GM12878 (cell line): Measurements from ENCODE around the gene HS3ST2. TPM values are rescaled to one million over a fixed set of nuclear protein-coding genes. Genes with fewer than 3 reads are reported as not detected.

Experiments used
- CBX5 ChIP-seq: sonication (generic); IDR thresholded peaks from 2 replicates; pipeline ENCODE4 v1.6.1; 2016; ENCODE audit warnings: low read depth, moderate library complexity, mild to moderate bottlenecking, inconsistent platforms
- CTCF ChIP-seq, 3 experiments: IDR thresholded peaks in 2 of 3; conservative IDR thresholded peaks in 1 of 3; 2 replicates each; pipeline ENCODE4 v1.5.1; 2011; ENCODE audit warnings: low read depth in 3 of 3, low read length in 3 of 3, mild to moderate bottlenecking in 3 of 3, control low read depth in 2 of 3, moderate library complexity in 2 of 3, inconsistent platforms in 1 of 3, mixed read lengths in 1 of 3; ENCODE audit not compliant: control insufficient read depth in 2 of 3, insufficient read depth in 1 of 3; ENCODE audit errors: extremely low read depth in 1 of 3
- EED ChIP-seq: sonication (generic); IDR thresholded peaks from 2 replicates; pipeline ENCODE4 v1.6.1; 2016; ENCODE audit warnings: antibody characterized with exemption, low read depth
- ELK1 ChIP-seq: IDR thresholded peaks from 2 replicates; pipeline ENCODE4 v1.6.1; 2012; ENCODE audit warnings: low read depth, low read length, improper control_type of control experiment
- MEF2B ChIP-seq: fragments of 450-650 bp; IDR thresholded peaks from 2 replicates; pipeline ENCODE4 v1.6.1; 2018; ENCODE audit warnings: mild to moderate bottlenecking, moderate library complexity; ENCODE audit not compliant: partially characterized antibody, poor library complexity, severe bottlenecking
- MTA3 ChIP-seq: IDR thresholded peaks from 2 replicates; pipeline ENCODE4 v1.6.1; 2012; ENCODE audit warnings: low read length, inconsistent platforms, borderline replicate concordance
- NFIC ChIP-seq: IDR thresholded peaks from 2 replicates; pipeline ENCODE4 v1.6.1; 2012; ENCODE audit warnings: low read depth, mild to moderate bottlenecking, inconsistent platforms, low read length, moderate library complexity
- PBX3 ChIP-seq: IDR thresholded peaks from 2 replicates; pipeline ENCODE4 v1.6.1; 2011; ENCODE audit warnings: mild to moderate bottlenecking, low read depth, low read length, moderate library complexity; ENCODE audit not compliant: insufficient replicate concordance
- PKNOX1 ChIP-seq: fragments of 450-650 bp; IDR thresholded peaks from 2 replicates; pipeline ENCODE4 v1.6.1; 2016; ENCODE audit warnings: mild to moderate bottlenecking
- RAD21 ChIP-seq: IDR thresholded peaks from 2 replicates; pipeline ENCODE4 v1.6.1; 2011; ENCODE audit warnings: mild to moderate bottlenecking, low read depth, low read length, moderate library complexity; ENCODE audit not compliant: insufficient read depth
- RB1 ChIP-seq: fragments of 450-650 bp; formaldehyde crosslinking; IDR thresholded peaks from 2 replicates; pipeline ENCODE4 v1.6.1; 2017; ENCODE audit warnings: mild to moderate bottlenecking, borderline replicate concordance
- RBBP5 ChIP-seq: fragments of 200-600 bp; sonication (generic); conservative IDR thresholded peaks from 2 replicates; pipeline ENCODE4 v1.6.1; 2016
- RELA ChIP-seq: fragments of 450-650 bp; IDR thresholded peaks from 2 replicates; pipeline ENCODE4 v1.8.0; 2014; ENCODE audit warnings: borderline replicate concordance; ENCODE audit not compliant: partially characterized antibody
- RFX5 ChIP-seq: IDR thresholded peaks from 2 replicates; pipeline ENCODE4 v1.6.1; 2011; ENCODE audit warnings: low read depth, low read length, improper control_type of control experiment
- SMAD1 ChIP-seq: fragments of 450-650 bp; IDR thresholded peaks from 2 replicates; pipeline ENCODE4 v1.6.1; 2018; ENCODE audit warnings: mild to moderate bottlenecking, low read depth; ENCODE audit not compliant: partially characterized antibody
- SMC3 ChIP-seq: IDR thresholded peaks from 2 replicates; pipeline ENCODE4 v1.6.1; 2011; ENCODE audit warnings: low read length, improper control_type of control experiment, borderline replicate concordance
- STAT1 ChIP-seq: fragments of 450-650 bp; conservative IDR thresholded peaks from 2 replicates; pipeline ENCODE4 v1.6.1; 2014; ENCODE audit warnings: antibody characterized with exemption, mild to moderate bottlenecking
- SUZ12 ChIP-seq: fragments of 200-600 bp; sonication (generic); IDR thresholded peaks from one replicate; pipeline ENCODE4 v1.6.1; 2018; ENCODE audit warnings: antibody characterized with exemption, mild to moderate bottlenecking; ENCODE audit not compliant: unreplicated experiment
- ZNF274 ChIP-seq: IDR thresholded peaks from one replicate; pipeline ENCODE4 v1.8.0; 2011; ENCODE audit not compliant: insufficient read length, insufficient read depth
- polyA plus RNA-seq, 11 experiments: library from polyadenylated mRNA; depleted of rRNA in 4 of 11; unstranded in 6 of 11; stranded (reverse) in 5 of 11; fragments of >200 nt; fragmentation: Nextera tagmentation in 4 of 11; fragmentation: Illumina TruSeq in 1 of 11; extraction: Ambion mirVana in 4 of 11; extraction: Trizol in 1 of 11; gene quantifications; 1 replicate in 1 of 11; 2 replicates in 10 of 11; pipeline versions ENCODE4 v1.2.1 to v1.2.3, GENCODE V29; 2011 to 2016; ENCODE audit warnings: inconsistent platforms in 2 of 11, missing spikeins in 2 of 11, low read depth in 1 of 11
- total RNA-seq, 4 experiments: library from RNA; depleted of rRNA in 3 of 4; stranded (reverse); fragments of >200 nt in 3 of 4; fragmentation: Illumina TruSeq in 1 of 4; extraction: Trizol in 1 of 4; gene quantifications; 2 replicates each; pipeline versions ENCODE4 v1.2.1 to v1.2.3, GENCODE V29; 2013 to 2021
- TF ChIP-seq, protein P1 (sequence below): fragments of 450-650 bp; IDR thresholded peaks from 2 replicates; pipeline ENCODE4 v1.6.1; 2018; ENCODE audit warnings: mild to moderate bottlenecking, low read depth, moderate library complexity; ENCODE audit not compliant: partially characterized antibody
- TF ChIP-seq, protein P2 (sequence below): IDR thresholded peaks from 2 replicates; pipeline ENCODE4 v1.6.1; 2011; ENCODE audit warnings: borderline replicate concordance, low read depth, mild to moderate bottlenecking, moderate library complexity, mixed read lengths, low read length; ENCODE audit not compliant: insufficient read depth; ENCODE audit errors: extremely low read length

HS3ST2 gene
- total and polyA plus RNA-seq, 10 of the 15 experiments (the other 5 are each of a cell fraction or from before 2014, with no cell fraction given) = not detected

GRCh38 chr16:22898874-22899348, 84.9 kb downstream of the HS3ST2 start (continued):
- TF ChIP-seq, protein P1, sequence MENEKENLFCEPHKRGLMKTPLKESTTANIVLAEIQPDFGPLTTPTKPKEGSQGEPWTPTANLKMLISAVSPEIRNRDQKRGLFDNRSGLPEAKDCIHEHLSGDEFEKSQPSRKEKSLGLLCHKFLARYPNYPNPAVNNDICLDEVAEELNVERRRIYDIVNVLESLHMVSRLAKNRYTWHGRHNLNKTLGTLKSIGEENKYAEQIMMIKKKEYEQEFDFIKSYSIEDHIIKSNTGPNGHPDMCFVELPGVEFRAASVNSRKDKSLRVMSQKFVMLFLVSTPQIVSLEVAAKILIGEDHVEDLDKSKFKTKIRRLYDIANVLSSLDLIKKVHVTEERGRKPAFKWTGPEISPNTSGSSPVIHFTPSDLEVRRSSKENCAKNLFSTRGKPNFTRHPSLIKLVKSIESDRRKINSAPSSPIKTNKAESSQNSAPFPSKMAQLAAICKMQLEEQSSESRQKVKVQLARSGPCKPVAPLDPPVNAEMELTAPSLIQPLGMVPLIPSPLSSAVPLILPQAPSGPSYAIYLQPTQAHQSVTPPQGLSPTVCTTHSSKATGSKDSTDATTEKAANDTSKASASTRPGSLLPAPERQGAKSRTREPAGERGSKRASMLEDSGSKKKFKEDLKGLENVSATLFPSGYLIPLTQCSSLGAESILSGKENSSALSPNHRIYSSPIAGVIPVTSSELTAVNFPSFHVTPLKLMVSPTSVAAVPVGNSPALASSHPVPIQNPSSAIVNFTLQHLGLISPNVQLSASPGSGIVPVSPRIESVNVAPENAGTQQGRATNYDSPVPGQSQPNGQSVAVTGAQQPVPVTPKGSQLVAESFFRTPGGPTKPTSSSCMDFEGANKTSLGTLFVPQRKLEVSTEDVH = no peak
- TF ChIP-seq RB1 = no peak
- TF ChIP-seq SMAD1 = no peak
- TF ChIP-seq EED = no peak
- no peak for TF ChIP-seq RBBP5
- no peak for TF ChIP-seq CBX5
- no peak for TF ChIP-seq PBX3
- no peak for TF ChIP-seq PKNOX1
- TF ChIP-seq STAT1 = no peak
- TF ChIP-seq RFX5 = no peak
- TF ChIP-seq MEF2B = peak; percentile 41
- no peak for TF ChIP-seq ZNF274
- no peak for TF ChIP-seq SUZ12
- no peak for TF ChIP-seq ELK1
- TF ChIP-seq RAD21 = peak; percentile 46
- TF ChIP-seq RELA = no peak
- peak; percentile 45 to 65 (median 55) for TF ChIP-seq CTCF (IDR thresholded peaks at IDR 0.05 in 2 of 3, conservative IDR thresholded peaks at IDR 0.05 in 1 of 3; ENCODE audit: control insufficient read depth in 2 of 3, extremely low read depth in 1 of 3, insufficient read depth in 1 of 3, low read depth in 3 of 3, low read length in 3 of 3)
- TF ChIP-seq, protein P2, sequence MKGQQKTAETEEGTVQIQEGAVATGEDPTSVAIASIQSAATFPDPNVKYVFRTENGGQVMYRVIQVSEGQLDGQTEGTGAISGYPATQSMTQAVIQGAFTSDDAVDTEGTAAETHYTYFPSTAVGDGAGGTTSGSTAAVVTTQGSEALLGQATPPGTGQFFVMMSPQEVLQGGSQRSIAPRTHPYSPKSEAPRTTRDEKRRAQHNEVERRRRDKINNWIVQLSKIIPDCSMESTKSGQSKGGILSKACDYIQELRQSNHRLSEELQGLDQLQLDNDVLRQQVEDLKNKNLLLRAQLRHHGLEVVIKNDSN = no peak
- no peak for TF ChIP-seq NFIC
- peak; percentile 15; the same call in 1 of the 2 replicates for TF ChIP-seq SMC3
- no peak for TF ChIP-seq MTA3
